Measurements from ENCODE around the gene USP48. TPM values are rescaled to one million over a fixed set of nuclear protein-coding genes. Genes with fewer than 3 reads are reported as not detected.
A peak's percentile ranks its signal among the peaks of the same experiment; 100 is the strongest.

USP48 gene
- total and polyA plus RNA-seq, 2 of the 13 experiments (the other 11 are each of a cell fraction or from before 2014, with no cell fraction given), result 30.4 to 30.7 TPM

DNA sequence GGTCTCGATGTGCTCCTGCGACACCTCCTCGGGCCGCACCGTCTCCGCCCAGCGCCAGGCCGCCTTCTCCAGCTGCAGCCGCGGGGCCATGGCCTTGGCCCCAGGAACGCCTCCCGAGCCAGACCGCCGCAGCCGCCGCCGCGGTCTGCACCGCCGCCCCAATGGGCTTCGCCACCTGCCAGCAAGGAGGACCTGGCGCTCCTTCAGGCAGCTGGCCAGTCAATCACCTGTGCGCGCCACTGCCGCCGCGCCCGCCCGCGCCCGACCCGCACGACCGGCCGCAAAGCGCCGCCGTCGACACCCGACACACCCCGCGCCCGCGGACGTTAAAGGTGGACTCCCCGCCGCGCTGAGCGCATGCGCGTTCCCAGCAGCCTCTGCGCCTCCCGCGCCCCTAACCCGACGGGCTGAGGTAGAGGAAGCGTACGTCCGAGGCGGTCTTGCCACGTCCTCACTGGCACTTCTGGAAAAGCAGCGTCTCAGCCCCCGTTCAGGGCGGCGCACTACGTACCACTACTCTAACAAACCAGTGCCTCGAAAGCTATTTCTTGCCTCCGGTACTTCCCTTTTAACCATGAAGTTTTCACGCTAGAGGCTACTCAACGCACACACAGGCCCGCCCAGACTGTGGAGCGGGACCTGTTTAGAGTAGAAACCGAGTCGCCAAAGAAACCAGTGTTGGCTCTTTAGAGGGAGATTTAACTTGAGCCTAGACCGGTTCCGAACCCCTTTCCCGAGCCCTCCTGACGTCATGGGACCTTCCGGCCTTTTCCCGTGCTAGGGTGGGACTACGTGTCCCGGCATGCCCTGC lies at the start of gene USP48 (continued):
- TF ChIP-seq, protein P1, sequence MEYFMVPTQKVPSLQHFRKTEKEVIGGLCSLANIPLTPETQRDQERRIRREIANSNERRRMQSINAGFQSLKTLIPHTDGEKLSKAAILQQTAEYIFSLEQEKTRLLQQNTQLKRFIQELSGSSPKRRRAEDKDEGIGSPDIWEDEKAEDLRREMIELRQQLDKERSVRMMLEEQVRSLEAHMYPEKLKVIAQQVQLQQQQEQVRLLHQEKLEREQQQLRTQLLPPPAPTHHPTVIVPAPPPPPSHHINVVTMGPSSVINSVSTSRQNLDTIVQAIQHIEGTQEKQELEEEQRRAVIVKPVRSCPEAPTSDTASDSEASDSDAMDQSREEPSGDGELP (IDR thresholded peaks at IDR 0.05; ENCODE audit: borderline replicate concordance, low read depth), result peak; percentile 86; the same call in 1 of the 2 replicates
- TF ChIP-seq, protein P2, sequence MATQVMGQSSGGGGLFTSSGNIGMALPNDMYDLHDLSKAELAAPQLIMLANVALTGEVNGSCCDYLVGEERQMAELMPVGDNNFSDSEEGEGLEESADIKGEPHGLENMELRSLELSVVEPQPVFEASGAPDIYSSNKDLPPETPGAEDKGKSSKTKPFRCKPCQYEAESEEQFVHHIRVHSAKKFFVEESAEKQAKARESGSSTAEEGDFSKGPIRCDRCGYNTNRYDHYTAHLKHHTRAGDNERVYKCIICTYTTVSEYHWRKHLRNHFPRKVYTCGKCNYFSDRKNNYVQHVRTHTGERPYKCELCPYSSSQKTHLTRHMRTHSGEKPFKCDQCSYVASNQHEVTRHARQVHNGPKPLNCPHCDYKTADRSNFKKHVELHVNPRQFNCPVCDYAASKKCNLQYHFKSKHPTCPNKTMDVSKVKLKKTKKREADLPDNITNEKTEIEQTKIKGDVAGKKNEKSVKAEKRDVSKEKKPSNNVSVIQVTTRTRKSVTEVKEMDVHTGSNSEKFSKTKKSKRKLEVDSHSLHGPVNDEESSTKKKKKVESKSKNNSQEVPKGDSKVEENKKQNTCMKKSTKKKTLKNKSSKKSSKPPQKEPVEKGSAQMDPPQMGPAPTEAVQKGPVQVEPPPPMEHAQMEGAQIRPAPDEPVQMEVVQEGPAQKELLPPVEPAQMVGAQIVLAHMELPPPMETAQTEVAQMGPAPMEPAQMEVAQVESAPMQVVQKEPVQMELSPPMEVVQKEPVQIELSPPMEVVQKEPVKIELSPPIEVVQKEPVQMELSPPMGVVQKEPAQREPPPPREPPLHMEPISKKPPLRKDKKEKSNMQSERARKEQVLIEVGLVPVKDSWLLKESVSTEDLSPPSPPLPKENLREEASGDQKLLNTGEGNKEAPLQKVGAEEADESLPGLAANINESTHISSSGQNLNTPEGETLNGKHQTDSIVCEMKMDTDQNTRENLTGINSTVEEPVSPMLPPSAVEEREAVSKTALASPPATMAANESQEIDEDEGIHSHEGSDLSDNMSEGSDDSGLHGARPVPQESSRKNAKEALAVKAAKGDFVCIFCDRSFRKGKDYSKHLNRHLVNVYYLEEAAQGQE (IDR thresholded peaks at IDR 0.05; ENCODE audit: borderline replicate concordance in 1 of 2, low read depth in 1 of 2, low read length in 2 of 2), result 0 out of 4 replicates have a peak, but pooled peaks of 1 of the 2 experiments have one; percentile 36
- TF ChIP-seq ZKSCAN1 (IDR thresholded peaks at IDR 0.05; ENCODE audit: low read length) (no peak), ZNF264 (CRISPR knock-in tag; IDR thresholded peaks at IDR 0.05) (0 out of 2 replicates have a peak, but pooled peaks have one; percentile 42), ZNF737 (CRISPR knock-in tag; IDR thresholded peaks at IDR 0.05; ENCODE audit: borderline replicate concordance) (no peak), ZNF143 (CRISPR knock-in tag; IDR thresholded peaks at IDR 0.05) (peak; percentile 92), ZNF17 (CRISPR knock-in tag; IDR thresholded peaks at IDR 0.05) (no peak), KLF13 (CRISPR knock-in tag; IDR thresholded peaks at IDR 0.05) (no peak), ZNF816 (CRISPR knock-in tag; IDR thresholded peaks at IDR 0.05; ENCODE audit: borderline replicate concordance) (peak; percentile 76; the same call in 1 of the 2 replicates)
- TF ChIP-seq, protein P3, sequence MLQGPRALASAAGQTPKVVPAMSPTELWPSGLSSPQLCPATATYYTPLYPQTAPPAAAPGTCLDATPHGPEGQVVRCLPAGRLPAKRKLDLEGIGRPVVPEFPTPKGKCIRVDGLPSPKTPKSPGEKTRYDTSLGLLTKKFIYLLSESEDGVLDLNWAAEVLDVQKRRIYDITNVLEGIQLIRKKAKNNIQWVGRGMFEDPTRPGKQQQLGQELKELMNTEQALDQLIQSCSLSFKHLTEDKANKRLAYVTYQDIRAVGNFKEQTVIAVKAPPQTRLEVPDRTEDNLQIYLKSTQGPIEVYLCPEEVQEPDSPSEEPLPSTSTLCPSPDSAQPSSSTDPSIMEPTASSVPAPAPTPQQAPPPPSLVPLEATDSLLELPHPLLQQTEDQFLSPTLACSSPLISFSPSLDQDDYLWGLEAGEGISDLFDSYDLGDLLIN (CRISPR knock-in tag; IDR thresholded peaks at IDR 0.05; ENCODE audit: borderline replicate concordance), result no peak
- TF ChIP-seq, protein P4, sequence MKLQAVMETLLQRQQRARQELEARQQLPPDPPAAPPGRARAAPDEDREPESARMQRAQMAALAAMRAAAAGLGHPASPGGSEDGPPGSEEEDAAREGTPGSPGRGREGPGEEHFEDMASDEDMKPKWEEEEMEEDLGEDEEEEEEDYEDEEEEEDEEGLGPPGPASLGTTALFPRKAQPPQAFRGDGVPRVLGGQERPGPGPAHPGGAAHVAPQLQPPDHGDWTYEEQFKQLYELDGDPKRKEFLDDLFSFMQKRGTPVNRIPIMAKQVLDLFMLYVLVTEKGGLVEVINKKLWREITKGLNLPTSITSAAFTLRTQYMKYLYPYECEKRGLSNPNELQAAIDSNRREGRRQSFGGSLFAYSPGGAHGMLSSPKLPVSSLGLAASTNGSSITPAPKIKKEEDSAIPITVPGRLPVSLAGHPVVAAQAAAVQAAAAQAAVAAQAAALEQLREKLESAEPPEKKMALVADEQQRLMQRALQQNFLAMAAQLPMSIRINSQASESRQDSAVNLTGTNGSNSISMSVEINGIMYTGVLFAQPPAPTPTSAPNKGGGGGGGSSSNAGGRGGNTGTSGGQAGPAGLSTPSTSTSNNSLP (IDR thresholded peaks at IDR 0.05; ENCODE audit: low read depth, low read length), result no peak
- TF ChIP-seq, protein P5, sequence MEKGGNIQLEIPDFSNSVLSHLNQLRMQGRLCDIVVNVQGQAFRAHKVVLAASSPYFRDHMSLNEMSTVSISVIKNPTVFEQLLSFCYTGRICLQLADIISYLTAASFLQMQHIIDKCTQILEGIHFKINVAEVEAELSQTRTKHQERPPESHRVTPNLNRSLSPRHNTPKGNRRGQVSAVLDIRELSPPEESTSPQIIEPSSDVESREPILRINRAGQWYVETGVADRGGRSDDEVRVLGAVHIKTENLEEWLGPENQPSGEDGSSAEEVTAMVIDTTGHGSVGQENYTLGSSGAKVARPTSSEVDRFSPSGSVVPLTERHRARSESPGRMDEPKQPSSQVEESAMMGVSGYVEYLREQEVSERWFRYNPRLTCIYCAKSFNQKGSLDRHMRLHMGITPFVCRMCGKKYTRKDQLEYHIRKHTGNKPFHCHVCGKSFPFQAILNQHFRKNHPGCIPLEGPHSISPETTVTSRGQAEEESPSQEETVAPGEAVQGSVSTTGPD (CRISPR knock-in tag; IDR thresholded peaks at IDR 0.05), result no peak; the same call in 1 of the 2 replicates
- TF ChIP-seq, protein P6, sequence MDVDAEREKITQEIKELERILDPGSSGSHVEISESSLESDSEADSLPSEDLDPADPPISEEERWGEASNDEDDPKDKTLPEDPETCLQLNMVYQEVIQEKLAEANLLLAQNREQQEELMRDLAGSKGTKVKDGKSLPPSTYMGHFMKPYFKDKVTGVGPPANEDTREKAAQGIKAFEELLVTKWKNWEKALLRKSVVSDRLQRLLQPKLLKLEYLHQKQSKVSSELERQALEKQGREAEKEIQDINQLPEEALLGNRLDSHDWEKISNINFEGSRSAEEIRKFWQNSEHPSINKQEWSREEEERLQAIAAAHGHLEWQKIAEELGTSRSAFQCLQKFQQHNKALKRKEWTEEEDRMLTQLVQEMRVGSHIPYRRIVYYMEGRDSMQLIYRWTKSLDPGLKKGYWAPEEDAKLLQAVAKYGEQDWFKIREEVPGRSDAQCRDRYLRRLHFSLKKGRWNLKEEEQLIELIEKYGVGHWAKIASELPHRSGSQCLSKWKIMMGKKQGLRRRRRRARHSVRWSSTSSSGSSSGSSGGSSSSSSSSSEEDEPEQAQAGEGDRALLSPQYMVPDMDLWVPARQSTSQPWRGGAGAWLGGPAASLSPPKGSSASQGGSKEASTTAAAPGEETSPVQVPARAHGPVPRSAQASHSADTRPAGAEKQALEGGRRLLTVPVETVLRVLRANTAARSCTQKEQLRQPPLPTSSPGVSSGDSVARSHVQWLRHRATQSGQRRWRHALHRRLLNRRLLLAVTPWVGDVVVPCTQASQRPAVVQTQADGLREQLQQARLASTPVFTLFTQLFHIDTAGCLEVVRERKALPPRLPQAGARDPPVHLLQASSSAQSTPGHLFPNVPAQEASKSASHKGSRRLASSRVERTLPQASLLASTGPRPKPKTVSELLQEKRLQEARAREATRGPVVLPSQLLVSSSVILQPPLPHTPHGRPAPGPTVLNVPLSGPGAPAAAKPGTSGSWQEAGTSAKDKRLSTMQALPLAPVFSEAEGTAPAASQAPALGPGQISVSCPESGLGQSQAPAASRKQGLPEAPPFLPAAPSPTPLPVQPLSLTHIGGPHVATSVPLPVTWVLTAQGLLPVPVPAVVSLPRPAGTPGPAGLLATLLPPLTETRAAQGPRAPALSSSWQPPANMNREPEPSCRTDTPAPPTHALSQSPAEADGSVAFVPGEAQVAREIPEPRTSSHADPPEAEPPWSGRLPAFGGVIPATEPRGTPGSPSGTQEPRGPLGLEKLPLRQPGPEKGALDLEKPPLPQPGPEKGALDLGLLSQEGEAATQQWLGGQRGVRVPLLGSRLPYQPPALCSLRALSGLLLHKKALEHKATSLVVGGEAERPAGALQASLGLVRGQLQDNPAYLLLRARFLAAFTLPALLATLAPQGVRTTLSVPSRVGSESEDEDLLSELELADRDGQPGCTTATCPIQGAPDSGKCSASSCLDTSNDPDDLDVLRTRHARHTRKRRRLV (CRISPR knock-in tag; IDR thresholded peaks at IDR 0.05), result peak; percentile 91
